HG02943 (cell line): ENCODE results near the gene KSR1.

Experiments
- ATAC-seq: cut with Tn5 transposase; IDR thresholded peaks from one replicate; pipeline ENCODE4 v1.9.1; 2021; ENCODE audit warnings: mild to moderate bottlenecking, low read depth, moderate library complexity; ENCODE audit not compliant: unreplicated experiment

The KSR1 gene

DNA sequence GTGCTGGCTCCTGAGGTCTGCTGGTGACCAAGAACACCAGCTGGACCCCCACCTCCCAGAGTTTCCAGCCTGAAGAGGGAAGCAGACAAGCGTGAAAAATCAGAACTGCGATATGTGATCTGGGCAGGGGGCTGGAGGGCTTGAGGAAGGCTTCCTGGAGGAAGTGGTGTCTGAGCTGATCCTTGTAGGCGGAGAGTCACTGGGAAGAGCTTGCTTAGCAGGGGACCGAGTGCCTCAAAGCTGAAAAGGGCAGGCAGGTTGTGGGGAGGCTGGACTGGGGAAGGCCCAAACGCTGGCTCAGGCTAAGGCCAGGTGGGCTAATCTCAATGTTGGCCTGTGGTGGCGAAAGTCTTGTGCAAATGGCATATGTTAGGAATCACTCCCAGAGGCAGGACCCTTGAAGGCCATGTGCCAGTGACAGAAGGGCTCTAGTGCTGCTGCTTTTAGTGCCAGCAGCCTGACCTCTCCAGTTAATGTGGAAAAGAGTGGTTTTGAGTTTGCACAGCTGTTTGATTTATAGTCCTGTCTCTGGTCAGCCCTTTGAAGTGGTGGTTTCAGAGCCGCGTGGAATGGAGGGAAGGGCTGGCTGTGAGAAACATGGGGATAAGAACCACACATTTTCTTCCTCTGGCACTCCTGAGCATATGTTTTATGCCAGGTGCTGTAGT, 89.4 kb downstream of the KSR1 start:
- no peak for ATAC-seq

DNA sequence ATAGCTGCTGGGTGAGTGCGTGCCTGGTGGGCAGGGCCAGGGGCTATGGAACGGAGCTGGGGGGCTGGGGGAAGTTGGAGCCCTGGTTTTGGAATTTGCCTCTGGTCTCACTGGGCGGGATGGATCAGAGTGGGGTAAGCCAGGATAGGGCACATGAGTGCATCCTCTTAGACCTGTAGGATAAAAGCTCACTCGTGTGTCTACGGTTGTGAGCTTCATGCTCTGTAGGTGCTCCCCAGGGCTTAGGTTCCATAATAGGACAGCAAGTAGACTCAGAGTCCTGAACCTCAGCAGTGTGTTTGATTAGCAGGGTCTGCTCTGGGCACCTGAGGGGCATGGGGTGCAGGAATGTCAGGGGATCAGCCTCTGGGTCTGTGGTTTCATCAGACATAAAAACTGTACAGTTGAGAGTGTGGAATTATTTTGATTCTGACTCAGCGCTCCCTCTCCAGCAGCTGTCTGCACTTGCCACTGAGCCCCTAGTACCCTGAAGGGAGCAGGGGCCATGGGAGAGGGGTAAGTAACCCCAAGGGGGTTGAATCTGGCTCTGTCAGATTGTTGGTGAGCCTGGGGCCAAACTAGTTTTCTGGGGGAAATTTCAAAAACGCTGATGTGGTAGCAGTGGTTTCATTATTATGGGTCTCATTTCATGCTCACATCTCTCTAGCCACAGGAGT, 90.5 kb downstream of the KSR1 start:
- no peak for ATAC-seq

DNA sequence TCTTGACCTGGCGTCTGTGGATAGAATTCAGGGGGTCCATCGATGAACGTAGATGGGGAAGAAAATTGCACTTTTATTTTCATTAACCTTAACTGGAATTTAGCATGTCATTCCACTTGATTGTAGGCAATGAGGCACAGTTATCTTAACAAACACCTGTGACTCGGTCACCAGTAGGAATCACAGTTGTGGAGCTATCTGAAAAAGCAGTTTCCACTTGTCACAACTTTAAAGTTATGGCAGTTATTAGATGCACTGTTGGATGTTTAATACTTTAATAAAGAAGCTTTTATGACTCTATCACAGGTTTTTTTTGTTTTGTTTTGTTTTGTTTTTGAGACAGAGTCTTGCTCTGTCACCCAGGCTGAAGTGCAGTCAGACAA, 91.0 kb downstream of the KSR1 start:
- no peak for ATAC-seq

DNA sequence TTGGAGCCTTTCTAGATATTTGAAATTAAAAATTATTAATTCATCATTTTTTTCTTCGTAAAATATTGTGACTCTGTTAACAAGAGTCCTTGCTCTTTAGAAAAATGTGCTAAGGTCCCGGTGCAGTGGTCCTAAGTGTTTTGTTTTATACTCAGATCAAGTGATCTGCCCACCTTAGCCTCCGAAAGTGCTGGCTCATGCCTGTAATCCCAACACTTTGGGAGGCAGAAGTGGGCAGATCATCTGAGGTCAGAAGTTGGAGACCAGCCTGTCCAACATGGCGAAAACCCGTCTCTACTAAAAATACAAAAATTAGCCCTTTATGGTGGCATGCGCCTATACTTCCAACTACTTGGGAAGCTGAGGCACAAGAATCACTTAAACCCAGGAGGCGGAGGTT, 92.1 kb downstream of the KSR1 start:
- ATAC-seq, result no peak

DNA sequence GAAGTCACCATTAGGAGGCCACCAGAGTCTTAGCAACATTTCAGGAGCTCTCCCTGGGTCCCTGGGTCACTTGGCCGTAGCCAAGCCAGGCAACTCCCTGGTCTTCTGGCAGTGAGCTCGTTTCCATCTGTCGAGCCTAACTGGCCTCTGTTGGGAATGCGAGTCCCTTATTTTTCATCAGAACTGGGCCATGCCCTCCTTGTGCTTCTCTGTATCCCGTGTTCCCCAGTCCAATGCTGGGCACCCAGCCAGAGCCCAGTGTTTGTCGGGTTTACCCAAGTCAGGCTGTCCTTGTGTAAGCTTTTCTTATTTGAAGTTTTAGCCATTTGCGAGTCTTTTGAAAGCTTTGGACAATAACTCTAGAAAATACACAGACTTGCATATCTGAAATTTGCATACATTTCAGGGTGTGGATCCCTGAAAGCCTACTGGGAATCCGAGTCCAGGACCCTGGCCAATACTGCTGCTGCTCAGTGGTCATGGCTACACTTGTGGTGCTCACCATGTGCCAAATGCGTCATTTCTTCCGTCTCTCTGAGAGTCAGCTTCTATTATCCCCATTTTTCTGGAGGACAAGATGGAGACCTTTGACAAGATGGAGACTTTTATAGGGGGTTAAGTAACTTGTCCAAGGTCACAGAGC, 93.1 kb downstream of the KSR1 start:
- no peak for ATAC-seq

DNA sequence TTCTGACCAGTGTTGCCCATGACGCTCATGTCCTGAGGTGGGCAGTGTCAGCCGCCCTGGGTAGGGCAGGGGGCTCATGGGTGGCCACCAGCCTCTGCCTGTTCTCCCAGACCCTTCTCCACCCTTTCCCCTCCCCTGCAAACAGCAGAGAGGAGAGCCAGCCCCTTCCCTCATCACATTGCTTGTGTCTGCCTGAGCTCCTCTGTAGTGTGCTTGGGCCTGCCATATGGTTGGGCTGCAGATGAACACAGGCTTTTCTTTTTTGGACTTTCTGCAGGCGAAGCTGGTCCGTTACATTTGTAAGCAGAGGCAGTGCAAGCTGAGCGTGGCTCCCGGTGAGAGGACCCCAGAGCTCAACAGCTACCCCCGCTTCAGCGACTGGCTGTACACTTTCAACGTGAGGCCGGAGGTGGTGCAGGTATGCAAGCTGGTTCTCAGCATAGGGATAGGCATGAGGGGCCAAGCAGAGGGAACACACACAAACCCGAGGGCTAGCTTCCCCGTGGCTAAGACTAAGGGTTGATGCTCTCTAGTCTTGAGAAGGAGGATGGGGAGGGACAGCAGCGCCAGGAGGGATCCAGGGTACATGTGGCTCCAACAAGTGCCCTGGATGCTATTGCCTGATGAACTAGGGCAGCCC, 94.2 kb downstream of the KSR1 start:
- ATAC-seq, result no peak

DNA sequence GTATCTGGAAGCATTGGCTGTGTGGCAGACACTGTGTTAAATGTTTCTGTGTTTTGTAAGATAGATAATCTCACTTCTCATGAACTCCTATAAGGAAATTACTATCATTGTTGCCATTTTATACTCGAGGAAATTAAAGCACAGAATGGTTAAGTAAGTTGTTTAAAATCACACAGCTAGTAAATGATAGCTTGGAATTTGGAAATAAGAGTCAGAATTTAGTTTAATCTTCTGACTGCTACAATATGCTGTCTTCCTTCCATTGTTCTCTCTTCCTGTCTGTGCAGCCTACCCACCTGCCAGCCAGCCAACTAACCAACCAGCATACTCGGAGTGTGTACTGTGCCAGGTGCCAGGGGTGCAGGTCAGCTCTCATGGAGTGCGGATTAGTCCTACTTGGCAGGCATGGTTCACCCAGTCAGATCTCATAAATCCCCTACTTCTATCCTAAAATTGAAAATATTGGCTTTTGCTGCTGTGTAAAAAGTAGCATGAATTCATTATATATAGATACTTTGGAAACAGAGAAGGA, 94.8 kb downstream of the KSR1 start:
- no peak for ATAC-seq

DNA sequence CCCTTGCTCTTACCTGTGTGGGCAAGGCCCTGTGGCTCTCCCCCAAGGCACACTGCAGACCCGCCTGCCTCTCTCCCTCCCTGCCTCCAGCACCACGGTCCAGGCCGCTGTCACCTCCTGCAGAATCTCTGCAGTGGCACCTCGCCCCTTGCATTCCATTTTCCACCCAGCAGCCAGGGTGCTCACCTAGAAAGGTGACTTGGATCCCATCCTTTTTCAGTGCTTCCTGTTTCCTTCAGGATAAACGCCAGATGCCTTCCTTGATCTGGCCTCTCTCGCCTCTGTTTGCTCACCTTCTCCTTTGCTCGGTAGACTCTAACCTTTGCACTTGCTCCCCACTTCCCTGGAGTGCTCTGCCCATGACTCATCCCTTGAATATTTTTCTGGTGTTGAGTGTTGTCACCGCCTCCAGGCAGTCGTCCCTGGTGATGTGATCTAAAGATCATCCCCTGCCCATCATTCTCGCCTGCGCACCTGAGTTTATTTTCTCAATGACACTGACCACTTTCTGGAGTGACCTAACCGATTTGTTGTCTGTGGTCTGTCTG, 95.5 kb downstream of the KSR1 start:
- ATAC-seq, result no peak

DNA sequence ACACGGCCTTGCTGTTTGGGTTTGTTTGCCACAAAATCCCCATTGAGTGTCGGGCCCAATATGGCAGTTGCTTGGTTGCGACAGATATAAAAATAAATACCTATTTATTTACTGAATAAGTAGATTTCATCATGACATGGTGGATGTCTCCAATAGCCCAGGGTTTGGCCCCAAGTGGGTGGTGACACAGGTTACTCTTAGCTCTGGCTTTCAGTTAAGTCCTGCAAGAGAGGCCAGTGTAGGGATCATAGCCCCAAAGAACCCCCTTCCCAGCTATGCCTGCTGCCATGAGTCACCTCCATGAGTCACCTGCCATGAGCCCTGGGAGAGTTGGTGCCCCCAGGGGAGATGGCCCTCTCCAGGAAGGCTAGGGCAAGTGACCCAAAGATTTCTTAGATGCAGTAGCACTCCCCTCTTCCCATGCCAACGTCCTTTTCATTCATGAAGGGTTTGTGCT, 96.1 kb downstream of the KSR1 start:
- no peak for ATAC-seq

DNA sequence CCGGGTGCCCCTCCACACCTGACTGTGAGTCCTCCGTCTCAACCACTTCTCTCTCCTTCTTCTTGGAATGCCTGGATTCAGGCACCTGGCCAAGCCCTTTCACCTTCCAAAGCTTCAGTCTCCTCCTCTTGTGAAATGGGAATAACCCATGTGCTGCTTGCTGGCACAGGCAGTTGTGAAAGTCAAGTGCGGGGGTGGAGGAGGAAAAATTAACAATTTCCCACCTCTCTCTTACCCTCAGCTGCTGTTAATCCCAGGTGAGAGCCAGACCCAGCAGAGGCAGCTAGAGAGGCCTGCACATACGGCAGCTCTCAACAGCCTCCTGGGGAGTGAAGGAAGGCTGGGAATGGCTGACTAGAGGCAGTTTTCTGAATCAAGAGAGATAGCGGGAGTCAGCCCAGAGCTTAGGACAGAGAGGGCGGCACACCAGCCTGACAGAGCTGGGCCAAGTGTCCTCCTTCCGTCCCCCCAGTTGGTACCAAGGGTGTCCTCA, 96.8 kb downstream of the KSR1 start:
- no peak for ATAC-seq

DNA sequence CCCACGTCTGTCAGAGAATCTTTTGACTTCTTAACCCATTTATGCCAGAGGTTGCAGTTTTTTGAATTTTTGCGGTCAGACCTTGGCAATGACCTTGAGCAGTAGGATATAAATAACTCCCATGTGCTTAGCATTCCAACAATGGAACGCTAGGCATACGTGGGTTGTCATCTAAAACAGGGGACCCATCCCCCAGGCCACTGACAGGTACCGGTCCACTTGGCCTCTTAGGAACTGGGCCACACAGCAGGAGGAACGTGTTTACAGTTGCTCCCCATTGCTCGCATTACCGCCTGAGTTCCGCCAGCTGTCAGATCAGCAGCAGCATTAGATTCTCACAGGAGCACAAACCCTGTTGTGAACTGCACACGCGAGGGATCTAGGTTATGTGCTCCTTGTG, 97.9 kb downstream of the KSR1 start:
- ATAC-seq, result no peak

DNA sequence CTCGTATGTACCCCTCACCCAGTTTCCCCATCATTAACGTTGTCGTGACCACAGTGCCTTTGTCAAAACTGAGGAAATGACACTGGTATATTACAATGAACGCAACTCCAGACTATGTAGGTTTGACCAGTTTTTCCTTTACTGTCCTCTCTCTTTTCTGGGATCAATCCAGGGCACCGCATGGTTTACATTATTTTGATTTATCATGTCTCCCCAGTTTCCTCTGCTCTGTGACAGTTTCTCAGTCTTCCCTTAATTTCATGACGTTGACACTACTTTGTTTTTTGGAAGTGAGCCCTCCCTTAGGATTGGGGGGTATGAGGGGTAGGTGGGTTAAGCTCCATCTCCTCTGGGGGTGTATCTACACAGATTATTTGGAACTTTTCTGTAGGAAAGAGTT, 98.7 kb downstream of the KSR1 start:
- ATAC-seq, result no peak

DNA sequence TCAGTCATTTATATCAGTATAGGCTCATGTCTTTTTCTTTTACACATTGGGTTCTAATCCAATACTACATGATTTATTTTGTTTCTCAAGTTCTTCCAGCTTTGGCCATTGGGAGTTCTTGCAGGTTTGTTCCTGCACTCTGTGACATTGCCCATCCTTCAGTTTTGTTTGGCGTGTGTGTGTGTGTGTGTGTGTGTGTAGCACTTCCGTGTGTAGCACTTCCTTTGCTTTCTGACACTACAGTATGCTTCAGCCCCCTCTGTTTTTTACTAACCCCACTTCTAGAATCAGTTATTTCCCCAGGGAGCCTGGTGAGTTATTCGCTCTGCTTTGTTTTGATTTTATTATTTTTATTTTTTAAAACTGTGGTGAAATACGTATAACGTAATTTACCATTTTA, 99.1 kb downstream of the KSR1 start:
- no peak for ATAC-seq

DNA sequence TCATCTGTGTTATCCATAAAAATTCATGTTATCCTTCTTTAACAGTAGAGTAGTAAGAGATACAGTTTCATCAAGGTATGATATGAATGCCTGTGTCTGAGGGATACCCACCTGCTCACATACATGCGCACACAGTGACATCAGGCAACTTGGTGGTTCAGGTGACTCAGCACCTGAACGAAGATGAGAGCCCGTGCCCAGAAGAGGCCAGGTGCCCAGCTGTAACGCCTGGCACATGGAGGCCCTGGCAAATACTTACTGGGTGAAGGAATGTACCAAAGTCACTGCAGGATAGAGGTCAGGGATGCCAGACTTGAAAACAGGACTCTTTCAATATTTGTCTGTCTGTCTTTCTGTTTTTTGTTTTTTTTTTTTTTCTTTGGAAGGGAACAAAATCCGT, 102.1 kb downstream of the KSR1 start:
- no peak for ATAC-seq

DNA sequence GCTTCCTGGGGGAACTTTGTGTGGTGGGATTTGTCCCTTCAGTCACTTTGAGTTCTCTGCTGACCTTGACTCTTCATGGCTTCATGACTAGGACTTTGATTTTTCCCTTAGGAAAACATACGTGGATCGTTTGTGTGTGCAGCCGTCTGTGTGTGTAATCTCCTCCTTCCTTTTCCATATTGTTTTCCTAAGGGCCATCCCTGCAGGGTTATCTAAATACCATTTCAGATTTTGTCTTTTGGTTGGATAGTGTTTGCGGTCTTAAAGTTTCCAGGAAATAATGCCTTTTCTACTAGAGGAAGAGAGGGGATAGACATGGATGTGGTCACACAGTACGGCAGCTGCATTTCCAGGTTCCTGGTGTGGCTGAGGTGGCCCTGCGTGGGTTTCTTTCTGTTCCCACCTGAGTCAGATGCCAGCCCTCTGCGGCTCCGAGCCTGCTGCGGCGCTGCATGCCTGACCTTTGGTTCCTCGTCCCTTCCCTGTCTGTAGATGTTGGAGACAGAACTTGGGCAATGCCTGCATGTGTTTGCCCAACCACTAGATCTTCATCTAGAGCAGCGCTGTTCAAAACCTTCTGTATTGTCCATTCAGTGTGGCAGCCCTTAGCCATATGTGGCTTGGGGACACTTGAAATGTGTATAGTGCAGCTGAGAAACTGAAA, 102.7 kb downstream of the KSR1 start:
- ATAC-seq, result no peak

DNA sequence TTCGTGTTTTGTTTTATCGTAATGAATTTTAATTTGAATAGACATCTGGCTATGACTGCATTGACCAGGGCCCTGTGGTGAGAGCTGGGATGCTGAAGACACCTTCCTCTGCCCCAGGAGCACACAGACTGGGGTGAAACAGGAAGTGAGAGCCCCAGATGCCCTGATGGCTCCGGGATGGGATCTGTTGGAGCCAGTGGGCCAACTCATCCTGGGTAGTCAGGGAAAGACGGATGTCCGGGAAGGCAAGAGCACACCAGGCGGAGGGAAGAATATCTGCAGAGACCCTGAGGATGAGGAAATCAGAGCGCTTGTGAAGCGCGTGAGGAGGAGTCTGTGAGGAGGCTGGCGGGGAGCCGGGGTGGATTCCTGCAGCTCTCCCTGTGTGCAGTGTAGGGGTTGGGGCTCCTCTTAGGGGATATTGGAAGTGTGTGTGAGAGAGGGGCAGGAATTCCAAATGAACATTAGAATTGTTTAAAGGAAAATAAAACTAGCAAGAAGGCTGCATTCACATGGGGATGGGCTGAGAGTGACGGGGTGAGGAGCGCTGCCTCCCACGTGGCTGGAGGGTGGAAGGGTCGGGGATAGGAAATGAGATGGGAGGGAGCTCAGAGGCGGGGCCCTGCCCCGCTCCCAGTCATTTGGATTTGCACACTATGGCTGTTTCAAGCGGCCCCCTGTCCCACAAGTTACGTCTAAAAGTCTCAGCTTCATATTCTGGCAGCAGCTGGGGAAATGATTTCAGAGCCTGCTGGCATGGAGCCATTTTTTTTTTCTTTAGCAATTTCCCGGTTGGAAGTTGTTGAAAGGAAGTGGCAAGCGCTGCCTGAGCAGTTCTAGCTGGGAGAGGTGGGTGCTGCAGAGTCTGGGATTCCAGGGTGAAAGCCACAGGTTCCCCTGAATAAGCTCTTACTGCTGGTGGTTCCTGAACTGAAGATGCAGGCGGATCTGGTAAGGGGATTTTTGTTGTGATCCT, 103.5 kb downstream of the KSR1 start:
- no peak for ATAC-seq

DNA sequence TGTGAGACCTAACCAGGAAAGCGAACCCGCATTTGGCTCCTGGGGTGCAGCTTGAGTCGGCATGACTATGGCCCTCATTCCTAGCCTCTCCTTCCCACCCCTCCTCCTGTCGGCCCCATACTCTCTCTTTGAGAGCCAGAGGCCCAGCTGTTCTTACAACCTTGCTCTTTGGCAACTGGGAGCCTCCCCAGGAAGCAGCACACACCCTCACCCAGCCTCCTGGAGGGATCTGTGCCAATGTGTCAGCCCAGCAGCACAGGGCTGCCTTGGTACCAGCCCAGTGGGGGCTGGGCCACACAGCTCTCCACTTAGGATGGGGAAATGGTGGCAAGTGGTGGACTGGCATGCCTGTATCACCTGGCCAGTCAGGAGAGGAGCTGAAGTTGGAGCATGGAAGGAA, 104.4 kb downstream of the KSR1 start:
- no peak for ATAC-seq

DNA sequence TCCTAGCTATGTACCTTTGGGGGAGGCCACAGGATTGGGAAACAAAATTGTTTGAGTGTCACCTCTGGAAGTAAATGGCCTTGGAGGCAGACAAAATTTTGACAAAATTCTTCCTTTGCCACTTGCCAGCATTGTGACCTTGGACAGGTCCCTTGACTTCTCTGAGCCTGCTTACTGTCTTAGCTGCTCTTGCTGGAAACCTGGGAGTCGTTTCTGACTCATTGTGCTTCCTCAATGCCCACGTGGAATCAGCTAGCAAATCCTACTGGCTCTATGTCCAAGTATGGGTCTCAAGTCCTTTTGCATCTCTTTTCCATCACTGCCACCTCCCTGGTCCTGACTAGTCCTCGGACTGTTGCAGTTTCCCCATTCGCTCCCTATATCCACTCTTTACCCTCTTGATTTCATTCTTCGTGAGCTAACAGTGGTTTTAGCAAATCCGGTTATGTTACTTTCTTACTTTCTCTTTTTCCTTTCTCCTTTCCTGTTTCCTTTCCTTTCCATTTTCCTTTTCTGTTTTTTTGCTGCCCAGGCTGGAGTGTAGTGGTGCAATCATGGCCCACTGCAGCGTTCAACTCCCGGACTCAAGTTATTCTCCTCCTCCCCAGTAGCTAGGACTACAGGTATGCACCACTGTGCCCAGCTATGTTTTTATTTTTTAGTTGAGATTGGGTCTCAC, 106.7 kb downstream of the KSR1 start:
- no peak for ATAC-seq

DNA sequence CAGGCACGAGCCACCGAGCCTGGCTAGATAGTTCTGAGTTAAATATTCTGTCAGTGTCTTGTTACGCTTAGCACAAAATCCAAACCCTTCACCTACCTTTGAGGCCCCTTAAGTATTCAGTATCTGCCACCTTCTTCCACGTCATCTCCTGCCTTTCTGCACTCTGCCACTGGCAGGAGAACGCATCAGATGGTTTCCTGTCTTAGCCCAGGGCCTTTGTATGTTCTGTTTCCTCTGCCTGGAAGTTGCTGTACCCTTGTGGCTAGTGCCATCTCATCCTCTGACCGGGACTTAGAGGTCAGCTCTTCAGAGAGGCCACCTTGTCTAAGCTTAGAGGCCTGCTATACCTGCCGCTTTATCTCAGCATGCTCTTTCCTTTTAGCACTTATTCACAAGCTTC, 107.3 kb downstream of the KSR1 start:
- no peak for ATAC-seq
